C4-2B (cell line): ENCODE results near the gene LMF1.

Experiments
- H3K27ac ChIP-seq: fragments of 450-650 bp; 2 replicates; pipeline ENCODE4 v1.5.1; 2017
- ZFX ChIP-seq: fragments of 450-650 bp; IDR thresholded peaks from 2 replicates; pipeline ENCODE4 v1.6.1; 2017
- TF ChIP-seq, protein P1 (sequence below): fragments of 450-650 bp; conservative IDR thresholded peaks from 2 replicates; pipeline ENCODE4 v1.5.1; 2017; ENCODE audit warnings: mild to moderate bottlenecking

LMF1 gene

GRCh38 chr16:854808-855410 is 115.9 kb downstream of the LMF1 start:
- TF ChIP-seq, protein P1, sequence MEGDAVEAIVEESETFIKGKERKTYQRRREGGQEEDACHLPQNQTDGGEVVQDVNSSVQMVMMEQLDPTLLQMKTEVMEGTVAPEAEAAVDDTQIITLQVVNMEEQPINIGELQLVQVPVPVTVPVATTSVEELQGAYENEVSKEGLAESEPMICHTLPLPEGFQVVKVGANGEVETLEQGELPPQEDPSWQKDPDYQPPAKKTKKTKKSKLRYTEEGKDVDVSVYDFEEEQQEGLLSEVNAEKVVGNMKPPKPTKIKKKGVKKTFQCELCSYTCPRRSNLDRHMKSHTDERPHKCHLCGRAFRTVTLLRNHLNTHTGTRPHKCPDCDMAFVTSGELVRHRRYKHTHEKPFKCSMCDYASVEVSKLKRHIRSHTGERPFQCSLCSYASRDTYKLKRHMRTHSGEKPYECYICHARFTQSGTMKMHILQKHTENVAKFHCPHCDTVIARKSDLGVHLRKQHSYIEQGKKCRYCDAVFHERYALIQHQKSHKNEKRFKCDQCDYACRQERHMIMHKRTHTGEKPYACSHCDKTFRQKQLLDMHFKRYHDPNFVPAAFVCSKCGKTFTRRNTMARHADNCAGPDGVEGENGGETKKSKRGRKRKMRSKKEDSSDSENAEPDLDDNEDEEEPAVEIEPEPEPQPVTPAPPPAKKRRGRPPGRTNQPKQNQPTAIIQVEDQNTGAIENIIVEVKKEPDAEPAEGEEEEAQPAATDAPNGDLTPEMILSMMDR: no peak
- TF ChIP-seq ZFX: no peak
- no peak overlapping the region for H3K27ac ChIP-seq

GRCh38 chr16:853981-854807 is 116.6 kb downstream of the LMF1 start:
- H3K27ac ChIP-seq: no peak overlapping the region
- no peak for TF ChIP-seq ZFX
- TF ChIP-seq, protein P1: no peak

DNA sequence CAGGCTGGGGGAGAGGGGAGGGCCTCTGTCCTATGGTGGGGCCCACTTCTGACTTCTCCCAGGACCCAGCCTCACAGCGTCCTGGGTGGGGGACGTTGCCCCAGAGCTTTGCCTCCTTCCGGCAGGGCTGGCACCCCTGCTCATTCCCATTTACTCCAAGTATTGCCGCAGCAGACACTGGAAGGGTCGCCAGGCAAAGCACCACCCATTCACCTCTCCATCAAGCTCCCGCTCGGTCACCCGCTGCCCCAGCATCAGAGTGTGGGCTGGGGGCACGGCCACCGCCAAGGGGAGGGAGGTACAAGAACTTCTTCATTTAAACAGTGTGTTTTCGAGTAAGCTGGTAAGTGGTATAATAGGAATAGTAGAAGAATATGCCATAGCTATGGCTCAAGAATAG is 117.5 kb downstream of the LMF1 start:
- H3K27ac ChIP-seq: no peak overlapping the region
- TF ChIP-seq, protein P1: no peak
- no peak for TF ChIP-seq ZFX

DNA sequence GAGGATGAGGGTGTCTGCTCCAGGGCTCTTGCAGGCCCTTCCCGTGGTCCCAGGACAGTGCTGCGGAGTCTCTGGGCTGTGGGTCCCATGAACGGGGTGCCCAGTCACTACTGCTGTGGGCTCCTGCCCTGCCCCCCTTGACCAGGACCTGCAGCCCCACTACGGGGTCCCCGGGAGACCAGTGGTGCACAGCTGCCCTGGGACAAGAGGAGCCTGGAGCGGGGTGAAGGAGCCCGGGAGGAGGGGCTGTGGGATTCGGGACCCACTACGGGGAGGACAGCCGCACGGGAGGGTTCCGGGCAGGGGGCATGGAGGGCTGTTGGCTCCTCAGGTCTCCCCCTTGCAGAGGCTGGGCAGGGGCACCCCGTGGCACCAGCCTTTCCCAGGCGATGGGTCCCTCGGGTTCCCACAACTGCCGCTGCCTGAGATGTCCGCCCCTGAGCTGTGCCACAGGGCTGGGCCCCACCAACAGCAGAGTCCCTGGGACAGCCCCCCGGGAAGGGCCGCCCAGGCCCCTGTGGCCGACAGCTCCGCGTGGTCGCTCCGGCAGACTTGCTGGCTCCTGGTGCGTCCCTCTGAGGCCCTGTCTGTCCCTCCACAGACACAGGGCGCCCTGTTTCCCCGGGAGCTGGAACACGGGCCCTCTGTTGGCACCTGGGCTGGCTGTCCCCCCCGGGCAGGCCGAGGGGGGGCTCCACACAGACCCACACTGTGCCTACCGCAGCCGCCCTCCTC is 118.2 kb downstream of the LMF1 start:
- no peak overlapping the region for H3K27ac ChIP-seq
- TF ChIP-seq ZFX: no peak
- TF ChIP-seq, protein P1: no peak

- TF ChIP-seq, protein P1: no peak
- TF ChIP-seq ZFX: no peak
- no peak overlapping the region for H3K27ac ChIP-seq
Measured at GRCh38 chr16:851871-852270, 118.9 kb downstream of the LMF1 start.

- H3K27ac ChIP-seq: no peak overlapping the region
- TF ChIP-seq ZFX: no peak
- TF ChIP-seq, protein P1: no peak
Measured at GRCh38 chr16:851209-851810, 119.5 kb downstream of the LMF1 start.

DNA sequence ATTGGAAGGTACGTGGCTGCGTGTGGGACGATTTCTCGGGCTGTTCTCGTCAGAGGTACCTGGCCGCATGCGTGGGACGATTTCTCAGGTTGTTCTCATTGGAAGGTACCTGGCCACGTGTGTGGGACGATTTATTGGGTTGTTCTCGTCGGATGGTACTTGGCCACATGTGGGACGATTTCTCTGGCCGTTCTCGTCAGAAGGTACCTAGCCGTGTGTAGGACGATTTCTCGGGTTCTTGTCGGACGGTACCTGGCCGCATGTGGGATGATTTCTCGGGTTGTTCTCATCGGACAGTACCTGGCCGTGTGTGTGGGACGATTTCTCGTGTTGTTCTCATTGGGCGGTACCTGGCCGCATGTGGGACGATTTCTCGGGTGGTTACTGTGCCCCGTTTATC is 120.1 kb downstream of the LMF1 start:
- TF ChIP-seq, protein P1: no peak
- no peak for TF ChIP-seq ZFX
- H3K27ac ChIP-seq: no peak overlapping the region
